OCI-LY1 (cell line): Measurements from ENCODE around the gene CYP11A1.

ENCODE experiments used
- H2AFZ ChIP-seq: fragments of 200-600 bp; sonication (generic), shearing (Covaris generic); 2 replicates; pipeline ENCODE4 v1.6.0; 2014; ENCODE audit warnings: antibody characterized with exemption, mild to moderate bottlenecking, low read length
- H3F3A ChIP-seq: fragments of 200-600 bp; sonication (generic), shearing (Covaris generic); 2 replicates; pipeline ENCODE4 v1.6.0; 2014; ENCODE audit warnings: mild to moderate bottlenecking, antibody characterized with exemption, low read length, moderate library complexity; ENCODE audit not compliant: insufficient read depth
- H3K27ac ChIP-seq: fragments of 200-600 bp; sonication (generic); 2 replicates; pipeline ENCODE4 v1.5.1; 2014; ENCODE audit warnings: low read length, mixed run types, mild to moderate bottlenecking, low read depth; ENCODE audit not compliant: poor library complexity, severe bottlenecking
- H3K27me3 ChIP-seq: fragments of 200-600 bp; sonication (generic); 2 replicates; pipeline ENCODE4 v1.6.0; 2014; ENCODE audit warnings: antibody characterized with exemption, mild to moderate bottlenecking, low read length, moderate library complexity; ENCODE audit not compliant: insufficient read depth
- H3K36me3 ChIP-seq: fragments of 200-600 bp; sonication (generic); 2 replicates; pipeline ENCODE4 v1.6.1; 2014; ENCODE audit warnings: mild to moderate bottlenecking, antibody characterized with exemption, low read length, moderate library complexity, mixed read lengths; ENCODE audit not compliant: insufficient read depth
- H3K4me1 ChIP-seq: fragments of 200-600 bp; sonication (generic); 2 replicates; pipeline ENCODE4 v1.5.1; 2014; ENCODE audit warnings: mild to moderate bottlenecking, low read length, moderate library complexity; ENCODE audit not compliant: insufficient read depth, severe bottlenecking
- H3K4me2 ChIP-seq: fragments of 200-600 bp; sonication (generic), shearing (Covaris generic); 2 replicates; pipeline ENCODE4 v1.6.1; 2014; ENCODE audit warnings: low read length
- H3K4me3 ChIP-seq: fragments of 200-600 bp; sonication (generic); 2 replicates; pipeline ENCODE4 v1.5.1; 2014; ENCODE audit warnings: low read length, low read depth, mild to moderate bottlenecking, mixed read lengths; ENCODE audit not compliant: poor library complexity, severe bottlenecking
- H3K79me2 ChIP-seq: fragments of 200-600 bp; shearing (Covaris generic); 2 replicates; pipeline ENCODE4 v1.6.1; 2016; ENCODE audit warnings: mixed run types, low read length, mixed read lengths; ENCODE audit not compliant: insufficient read depth
- H3K9ac ChIP-seq: fragments of 200-600 bp; sonication (generic), shearing (Covaris generic); 2 replicates; pipeline ENCODE4 v1.6.1; 2014; ENCODE audit warnings: mild to moderate bottlenecking, low read length, mixed read lengths
- H3K9me2 ChIP-seq: fragments of 200-600 bp; sonication (generic), shearing (Covaris generic); 2 replicates; pipeline ENCODE4 v1.6.1; 2014; ENCODE audit warnings: low read depth, mild to moderate bottlenecking, low read length, mixed read lengths
- H3K9me3 ChIP-seq: fragments of 200-600 bp; shearing (Covaris generic); 2 replicates; pipeline ENCODE4 v1.6.1; 2014; ENCODE audit warnings: low read length, mixed read lengths
- H4K20me1 ChIP-seq: fragments of 200-600 bp; sonication (generic), shearing (Covaris generic); 2 replicates; pipeline ENCODE4 v1.6.0; 2016; ENCODE audit warnings: mild to moderate bottlenecking, low read length; ENCODE audit not compliant: insufficient read depth
- CTCF ChIP-seq: fragments of 200-600 bp; sonication (generic), shearing (Covaris generic); IDR thresholded peaks from 2 replicates; pipeline ENCODE4 v1.5.1; 2017; ENCODE audit warnings: mild to moderate bottlenecking, antibody characterized with exemption, low read length, moderate library complexity, mixed read lengths
- EZH2 ChIP-seq: fragments of 200-600 bp; sonication (generic), shearing (Covaris generic); IDR thresholded peaks from 2 replicates; pipeline ENCODE4 v1.8.0; 2017; ENCODE audit warnings: borderline replicate concordance, mixed run types, mild to moderate bottlenecking, antibody characterized with exemption, low read length, moderate library complexity, mixed read lengths

Gene CYP11A1

GRCh38 chr15:74337146-74337545 lies 30.3 kb downstream of the CYP11A1 start:
- Histone ChIP-seq H3K9ac (no peak overlapping the region), H3K9me3 (no peaks in the 10 kb centered on the region), H3K36me3 (no peaks in the 10 kb centered on the region), H3K4me1 (no peaks in the 10 kb centered on the region), H3K9me2 (no peaks in the 10 kb centered on the region), H3F3A (no peaks in the 10 kb centered on the region), H4K20me1 (no peaks in the 10 kb centered on the region), H2AFZ (no peak overlapping the region), H3K27ac (no peak overlapping the region), H3K4me2 (no peak overlapping the region), H3K27me3 (peaks cover 7% of the 10 kb centered on the region; the same call in 1 of the 2 replicates), H3K4me3 (no peak overlapping the region), H3K79me2 (no peaks in the 10 kb centered on the region)
- TF ChIP-seq EZH2 (no peak), CTCF (no peak)

DNA sequence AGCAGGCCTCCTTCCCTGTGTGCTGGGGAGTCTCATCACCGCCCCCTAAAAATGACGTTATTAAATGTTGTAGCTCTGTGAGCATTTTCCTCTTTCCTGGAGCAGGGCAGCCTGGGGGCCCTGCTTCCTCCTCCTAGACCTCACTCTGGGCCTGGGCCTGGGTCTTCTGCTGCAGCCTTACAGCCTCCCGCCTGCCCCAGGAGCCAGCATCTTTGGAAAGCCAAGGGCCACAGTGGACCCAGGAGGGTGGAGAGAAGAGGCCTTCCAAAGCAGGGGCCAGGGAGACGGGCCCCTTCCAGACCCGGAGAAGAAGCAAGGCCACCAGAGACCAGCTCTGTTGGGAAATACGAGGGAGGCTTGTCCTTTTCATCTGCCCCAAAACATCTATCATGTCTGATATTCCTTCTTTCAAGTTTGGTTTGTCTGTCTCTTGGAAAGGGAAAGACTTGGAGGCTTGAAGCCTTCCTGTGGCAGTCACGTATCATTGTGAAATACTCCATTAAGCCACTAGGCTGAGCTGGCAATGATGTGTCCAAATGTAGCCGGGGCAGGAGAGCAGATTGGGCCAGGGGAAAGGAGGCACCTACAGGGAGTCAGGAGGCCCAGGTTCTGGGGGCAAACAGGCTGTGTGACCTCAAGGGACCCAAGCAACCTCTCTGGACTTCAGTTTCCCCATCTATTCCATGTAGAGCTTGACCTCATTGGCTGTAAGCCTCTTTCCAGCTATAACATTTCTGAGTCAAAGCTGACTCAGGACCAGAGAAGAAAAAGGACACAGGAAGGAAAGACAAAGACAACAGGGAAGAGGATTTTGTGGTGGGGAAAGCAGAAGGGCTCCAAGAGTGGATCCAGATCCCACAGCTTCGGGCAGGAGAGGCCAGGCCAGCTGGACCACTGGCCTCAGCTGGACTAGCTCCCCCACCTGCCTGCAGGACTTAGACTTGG lies 31.1 kb downstream of the CYP11A1 start:
- Histone ChIP-seq H3K4me2 (no peak overlapping the region), H3K4me3 (no peak overlapping the region), H3K9me2 (no peaks in the 10 kb centered on the region), H3K27me3 (peaks cover 7% of the 10 kb centered on the region; the same call in 1 of the 2 replicates), H3K9ac (no peak overlapping the region), H3K9me3 (no peaks in the 10 kb centered on the region), H2AFZ (no peak overlapping the region), H3F3A (no peaks in the 10 kb centered on the region), H4K20me1 (no peaks in the 10 kb centered on the region), H3K79me2 (no peaks in the 10 kb centered on the region), H3K4me1 (no peaks in the 10 kb centered on the region), H3K36me3 (no peaks in the 10 kb centered on the region), H3K27ac (no peak overlapping the region)
- no peak for TF ChIP-seq EZH2
- no peak for TF ChIP-seq CTCF

GRCh38 chr15:74335396-74335795 lies 32.0 kb downstream of the CYP11A1 start:
- H3F3A ChIP-seq = no peaks in the 10 kb centered on the region
- H4K20me1 ChIP-seq = no peaks in the 10 kb centered on the region
- no peaks in the 10 kb centered on the region for H3K9me2 ChIP-seq
- H3K4me1 ChIP-seq = no peaks in the 10 kb centered on the region
- H3K4me3 ChIP-seq = no peak overlapping the region
- TF ChIP-seq CTCF = no peak
- no peak overlapping the region for H2AFZ ChIP-seq
- H3K36me3 ChIP-seq = no peaks in the 10 kb centered on the region
- H3K9me3 ChIP-seq = no peaks in the 10 kb centered on the region
- peaks cover 7% of the 10 kb centered on the region; the same call in 1 of the 2 replicates for H3K27me3 ChIP-seq
- H3K79me2 ChIP-seq = no peaks in the 10 kb centered on the region
- H3K4me2 ChIP-seq = no peak overlapping the region
- H3K27ac ChIP-seq = no peak overlapping the region
- no peak overlapping the region for H3K9ac ChIP-seq
